WI38 (cell line): Measurements from ENCODE around the gene PTGFRN.

Experiments used
- H3K4me3 ChIP-seq: 2 replicates; pipeline ENCODE4 v1.5.1; 2011; ENCODE audit warnings: low read depth, mild to moderate bottlenecking, control low read depth, low read length
- TF ChIP-seq, protein P1 (sequence below): IDR thresholded peaks from 2 replicates; pipeline ENCODE4 v1.5.1; 2012; ENCODE audit warnings: low read depth, mild to moderate bottlenecking, control low read depth, low read length

PTGFRN gene

DNA sequence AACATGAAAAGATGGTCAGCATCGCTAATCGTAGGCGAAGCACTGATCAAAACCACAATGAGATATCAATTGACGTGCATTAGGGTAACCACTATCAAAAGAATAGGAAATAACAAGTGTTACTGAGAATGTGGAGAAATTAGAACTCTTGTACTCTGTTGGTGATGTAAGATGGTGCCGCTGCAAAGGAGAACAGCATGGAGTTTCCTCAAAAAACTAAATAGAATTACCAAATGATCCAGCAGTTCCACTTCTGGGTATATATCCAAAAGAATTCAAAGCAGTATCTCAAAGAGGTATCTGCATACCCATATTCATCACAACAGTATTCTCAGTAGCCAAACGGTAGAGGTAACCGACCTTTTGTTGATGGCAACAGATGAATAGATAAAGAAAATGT, 83.6 kb downstream of the PTGFRN start:
- no peak overlapping the region for H3K4me3 ChIP-seq
- TF ChIP-seq, protein P1, sequence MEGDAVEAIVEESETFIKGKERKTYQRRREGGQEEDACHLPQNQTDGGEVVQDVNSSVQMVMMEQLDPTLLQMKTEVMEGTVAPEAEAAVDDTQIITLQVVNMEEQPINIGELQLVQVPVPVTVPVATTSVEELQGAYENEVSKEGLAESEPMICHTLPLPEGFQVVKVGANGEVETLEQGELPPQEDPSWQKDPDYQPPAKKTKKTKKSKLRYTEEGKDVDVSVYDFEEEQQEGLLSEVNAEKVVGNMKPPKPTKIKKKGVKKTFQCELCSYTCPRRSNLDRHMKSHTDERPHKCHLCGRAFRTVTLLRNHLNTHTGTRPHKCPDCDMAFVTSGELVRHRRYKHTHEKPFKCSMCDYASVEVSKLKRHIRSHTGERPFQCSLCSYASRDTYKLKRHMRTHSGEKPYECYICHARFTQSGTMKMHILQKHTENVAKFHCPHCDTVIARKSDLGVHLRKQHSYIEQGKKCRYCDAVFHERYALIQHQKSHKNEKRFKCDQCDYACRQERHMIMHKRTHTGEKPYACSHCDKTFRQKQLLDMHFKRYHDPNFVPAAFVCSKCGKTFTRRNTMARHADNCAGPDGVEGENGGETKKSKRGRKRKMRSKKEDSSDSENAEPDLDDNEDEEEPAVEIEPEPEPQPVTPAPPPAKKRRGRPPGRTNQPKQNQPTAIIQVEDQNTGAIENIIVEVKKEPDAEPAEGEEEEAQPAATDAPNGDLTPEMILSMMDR = no peak

DNA sequence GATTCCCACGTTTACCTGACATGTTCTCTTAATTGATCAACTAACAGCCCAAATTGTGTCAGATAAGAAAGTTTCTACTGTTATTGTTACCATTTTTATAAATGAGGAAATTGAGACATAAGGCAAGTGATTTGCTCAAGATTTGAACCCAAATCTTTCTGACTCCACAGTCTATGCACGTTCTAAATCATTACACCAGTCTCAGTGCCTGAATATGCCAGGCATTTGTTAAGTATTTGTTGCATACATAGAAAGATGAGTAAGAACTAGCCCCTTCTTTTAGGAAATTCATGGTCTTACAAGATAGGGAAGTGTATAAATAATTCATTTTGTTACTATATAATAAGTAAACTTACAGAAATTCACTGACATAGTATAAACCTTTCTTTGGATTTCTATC, 84.7 kb downstream of the PTGFRN start:
- no peak overlapping the region for H3K4me3 ChIP-seq
- TF ChIP-seq, protein P1 = no peak

DNA sequence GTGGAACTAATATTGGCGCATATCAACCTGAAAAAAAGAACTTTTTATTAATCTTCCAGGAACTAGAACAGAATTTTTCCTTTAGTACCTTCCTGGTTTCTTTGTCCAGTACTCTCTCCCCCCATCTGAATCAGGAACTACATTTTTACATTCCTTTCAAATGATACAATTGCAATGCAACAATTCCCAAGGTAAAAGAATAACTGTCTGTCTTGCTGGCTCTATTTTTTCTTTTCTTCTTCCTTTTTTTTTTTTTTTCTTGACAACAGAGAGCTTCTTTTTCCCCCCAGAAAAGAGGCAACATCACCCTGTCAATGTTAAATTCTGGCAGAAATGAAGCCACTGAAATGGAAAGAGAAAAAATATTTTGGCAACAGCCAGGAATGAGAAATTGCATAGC, 87.3 kb downstream of the PTGFRN start:
- H3K4me3 ChIP-seq = no peak overlapping the region
- TF ChIP-seq, protein P1 = no peak

DNA sequence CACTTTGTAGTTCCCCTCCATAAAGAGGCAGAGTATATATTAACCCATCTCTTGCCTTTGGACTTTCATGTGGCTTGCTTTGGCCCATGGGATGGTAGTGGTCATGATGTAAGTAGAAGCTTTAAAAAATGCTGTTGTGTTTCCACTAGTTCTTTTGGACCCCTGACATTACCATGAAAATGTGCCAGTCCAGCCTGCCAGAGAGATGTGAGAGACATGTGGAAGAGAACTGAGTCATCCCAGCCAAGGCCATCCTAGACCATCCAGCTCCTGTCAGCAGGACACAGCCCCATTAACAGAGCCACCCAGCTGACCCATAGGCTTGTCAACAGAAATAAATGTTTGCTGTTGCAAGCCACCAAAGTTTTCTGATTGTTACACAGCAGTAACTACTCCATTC, 87.9 kb downstream of the PTGFRN start:
- TF ChIP-seq, protein P1 = no peak
- H3K4me3 ChIP-seq = no peak overlapping the region

DNA sequence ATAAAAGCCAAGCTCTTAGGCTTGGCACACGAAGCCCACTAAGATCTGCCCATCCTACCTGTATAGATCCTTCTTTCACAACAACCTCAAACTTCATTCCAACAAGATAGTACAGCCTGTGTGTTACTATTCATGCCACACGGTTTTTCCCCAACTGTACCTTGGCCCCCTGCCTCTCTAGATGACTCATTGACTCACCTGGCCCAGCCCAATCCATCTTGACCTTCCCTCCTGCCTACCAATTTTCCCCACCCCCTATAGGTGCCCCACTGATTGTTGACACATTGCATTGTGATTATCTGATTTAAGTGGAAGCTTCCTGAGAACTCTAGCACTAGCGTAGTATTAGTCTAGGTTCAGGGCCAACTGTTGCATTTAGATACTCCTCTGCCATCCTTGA, 89.9 kb downstream of the PTGFRN start:
- TF ChIP-seq, protein P1 = no peak
- no peak overlapping the region for H3K4me3 ChIP-seq

DNA sequence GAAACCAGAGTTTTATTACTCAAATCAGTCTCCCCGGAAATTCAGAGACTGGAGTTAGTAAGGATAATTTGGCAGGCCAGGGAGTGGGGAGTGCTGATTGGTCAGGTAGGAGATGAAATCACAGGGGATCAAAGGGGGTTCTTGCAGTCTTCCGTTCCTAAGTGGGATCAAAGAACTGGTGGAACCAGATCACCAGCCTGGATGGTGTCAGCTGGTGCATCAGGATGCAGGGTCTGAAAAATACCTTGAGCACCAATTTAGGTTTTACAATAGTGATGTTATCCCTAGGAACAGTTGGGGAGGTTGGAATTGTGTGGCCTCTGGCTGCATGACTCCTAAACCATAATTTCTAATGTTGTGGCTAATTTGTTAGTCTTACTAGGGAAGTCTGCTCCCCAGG, 90.4 kb downstream of the PTGFRN start:
- H3K4me3 ChIP-seq = no peak overlapping the region
- TF ChIP-seq, protein P1 = no peak

DNA sequence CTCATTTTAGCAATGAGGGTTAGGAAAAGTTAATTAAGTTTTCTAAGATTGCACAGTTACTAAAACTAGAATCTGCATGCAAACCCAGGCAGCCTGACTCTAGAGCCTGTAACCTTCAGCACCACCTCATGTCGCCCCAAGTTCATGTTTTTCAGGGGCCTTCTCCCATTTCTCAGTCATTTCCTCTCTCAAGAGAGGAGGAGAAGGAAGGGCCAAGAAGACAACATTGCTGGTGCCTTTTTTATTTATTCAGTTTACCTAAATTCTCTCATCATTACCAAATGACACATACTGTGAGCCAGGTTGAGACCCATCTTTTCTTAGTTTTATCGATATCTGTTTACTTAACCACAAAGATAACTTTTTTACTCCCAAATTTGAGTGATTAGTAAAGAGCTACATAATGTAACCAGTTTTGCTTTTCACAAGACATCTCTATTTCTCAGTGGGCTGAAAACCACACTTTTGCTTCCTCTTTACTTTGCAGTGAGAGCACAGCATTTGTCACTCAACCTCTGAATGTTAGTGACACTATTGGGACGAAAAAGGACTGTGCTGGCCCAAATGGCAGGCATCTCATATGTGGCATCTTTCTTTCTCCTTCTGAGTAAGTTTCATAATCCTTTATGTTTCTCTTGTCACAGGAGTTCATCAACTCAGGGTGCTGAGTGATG, 91.7 kb downstream of the PTGFRN start, which contains the start of gene CD101:
TSS of gene CD101 (plus strand) at position 507 of the 674 bp plus-strand sequence. CDS start at position 565, 58 bp downstream.
- TF ChIP-seq, protein P1 = no peak
- H3K4me3 ChIP-seq = no peak within 1 kb of the TSS
